Measurements from ENCODE around the gene SEC14L2. TPM values are rescaled to one million over a fixed set of nuclear protein-coding genes. Genes with fewer than 3 reads are reported as not detected.

SEC14L2 gene
- total RNA-seq, 1 experiment from 2014 or later, result 8.2 TPM

- no peak for DNase-seq
- no peak overlapping the region for H2AFZ ChIP-seq (ENCODE audit: low read length)
- no peaks in the 10 kb centered on the region for H4K20me1 ChIP-seq (ENCODE audit: control insufficient read depth, insufficient read depth, insufficient read length)
- no peaks in the 10 kb centered on the region for H3K79me1 ChIP-seq (ENCODE audit: insufficient read depth, low read depth, low read length, poor library complexity, severe bottlenecking)
- H3K4me1 Mint-ChIP-seq, result no peaks in the 10 kb centered on the region
- H3K9ac ChIP-seq (ENCODE audit: extremely low read depth, insufficient read length, low read length), result no peak overlapping the region
- H2BK120ac ChIP-seq (ENCODE audit: low read depth, low read length, poor library complexity, severe bottlenecking), result no peak overlapping the region
- no peak overlapping the region for H4K8ac ChIP-seq (replicated peaks; ENCODE audit: insufficient read length, low read depth, low read length)
- H3K27ac Mint-ChIP-seq, result peak overlapping the region in 1 of 3 experiments; percentile 73; a peak in 2 of 7 replicates
- no peak overlapping the region for H4K5ac ChIP-seq (ENCODE audit: insufficient read length, low read depth, low read length)
- no peak overlapping the region for H3T11ph ChIP-seq (ENCODE audit: low read length)
- H2BK15ac ChIP-seq (ENCODE audit: low read depth, low read length), result no peak overlapping the region
- H3K23me2 ChIP-seq (ENCODE audit: insufficient read length, low read depth, low read length, poor library complexity, severe bottlenecking), result no peaks in the 10 kb centered on the region
- no peak overlapping the region for H3K4me3 Mint-ChIP-seq
- H3K23ac ChIP-seq (ENCODE audit: insufficient read length, low read depth, low read length), result no peak overlapping the region
- no peaks in the 10 kb centered on the region for H3K27me3 ChIP-seq (ENCODE audit: insufficient read depth, low read length)
- H2BK12ac ChIP-seq (ENCODE audit: insufficient read length, low read depth, low read length), result no peak overlapping the region
- H3K36me3 Mint-ChIP-seq (ENCODE audit: insufficient read depth in 1 of 3, low read depth in 3 of 3), result peaks cover 44 to 84% (median 83%) of the 10 kb centered on the region in 3 experiments
- no peak overlapping the region for H2AK5ac ChIP-seq (ENCODE audit: insufficient read length, low read length)
- H3K4me1 ChIP-seq (ENCODE audit: insufficient read depth, low read length), result no peaks in the 10 kb centered on the region
- H3K27ac ChIP-seq (ENCODE audit: insufficient read length, low read depth, low read length), result no peak overlapping the region
- H2BK5ac ChIP-seq (ENCODE audit: insufficient read length, low read length), result no peak overlapping the region
- no peak overlapping the region for H3K18ac ChIP-seq (ENCODE audit: insufficient read length, low read depth, low read length)
- TF ChIP-seq CTCF (conservative IDR thresholded peaks at IDR 0.05), result no peak
- no peak overlapping the region for H3K4me2 ChIP-seq (ENCODE audit: insufficient read depth, insufficient read length, low read length)
- WGBS (ENCODE audit: extremely low coverage, insufficient read length, low lambda C conversion rate), result no CpG with 5 or more reads among the region's 4 CpGs
- H3K14ac ChIP-seq (ENCODE audit: insufficient read depth, low read length), result no peak overlapping the region
- no peaks in the 10 kb centered on the region for H3K9me3 ChIP-seq (ENCODE audit: control insufficient read depth, low read depth, low read length)
- no peak overlapping the region for H3K56ac ChIP-seq (ENCODE audit: insufficient read length, low read depth, low read length)
- H3K9me3 Mint-ChIP-seq, result no peaks in the 10 kb centered on the region
- H3K4ac ChIP-seq (ENCODE audit: low read depth, low read length), result no peak overlapping the region
- no peaks in the 10 kb centered on the region for H3K27me3 Mint-ChIP-seq (ENCODE audit: low read depth)
- no peak overlapping the region for H4K91ac ChIP-seq (ENCODE audit: insufficient read length, low read depth, low read length)
- no peak overlapping the region for H2BK20ac ChIP-seq (ENCODE audit: low read depth, low read length, poor library complexity, severe bottlenecking)
- peaks cover 7% of the 10 kb centered on the region; the same call in 1 of the 2 replicates for H3K79me2 ChIP-seq (ENCODE audit: insufficient read depth, low read length)
These were observed 48.0 kb upstream of the SEC14L2 start for GRCh38 chr22:30348809-30349208.
